HG02588 (cell line): ENCODE data around the gene CHMP1B.

Experiments
- ATAC-seq: cut with Tn5 transposase; IDR thresholded peaks from one replicate; pipeline ENCODE4 v1.9.1; 2021; ENCODE audit warnings: mild to moderate bottlenecking, moderate library complexity; ENCODE audit not compliant: unreplicated experiment

Gene CHMP1B

GRCh38 chr18:11899063-11899462 lies 47.9 kb downstream of the CHMP1B start:
- ATAC-seq, result no peak

- ATAC-seq, result no peak
Observed at GRCh38 chr18:11901826-11902438, 50.7 kb downstream of the CHMP1B start.

- ATAC-seq, result no peak
Observed at GRCh38 chr18:11902522-11903292, 51.5 kb downstream of the CHMP1B start.
